Hypothalamus (tissue), 51 donors: Measurements from ENCODE around the gene SYAP1.
A peak's percentile ranks its signal among the peaks of the same experiment; 100 is the strongest.
"Not testable (repeated sequence)": the region's sequence is repeated elsewhere in the genome, so short reads cannot be mapped to it uniquely, and the experiment has no call there.

Experiments
- DNase-seq, 51 donors: peaks; one replicate each; lab custom pipeline; 2025; lab: John Stamatoyannopoulos, UW

Gene SYAP1

GRCh38 chrX:16718824-16719333, 533 bp upstream of the SYAP1 start:
- DNase-seq, result no peak

- DNase-seq, result no peak
These were observed 3.1 kb downstream of the SYAP1 start for GRCh38 chrX:16722481-16722880.

GRCh38 chrX:16725072-16725471, 5.7 kb downstream of the SYAP1 start:
- DNase-seq, result no peak

GRCh38 chrX:16726347-16726988, 7.1 kb downstream of the SYAP1 start:
- not testable (repeated sequence) for DNase-seq

- DNase-seq, result no peak
These were observed 8.2 kb downstream of the SYAP1 start for GRCh38 chrX:16727637-16728036.

GRCh38 chrX:16730450-16730849, 11.0 kb downstream of the SYAP1 start:
- DNase-seq, result no peak

- no peak for DNase-seq
These were observed 13.6 kb downstream of the SYAP1 start for GRCh38 chrX:16733013-16733412.

- no peak for DNase-seq
These were observed 17.6 kb downstream of the SYAP1 start for GRCh38 chrX:16737024-16737423.

GRCh38 chrX:16739574-16739973, 20.2 kb downstream of the SYAP1 start:
- DNase-seq, result no peak

- no peak for DNase-seq
These were observed 24.4 kb downstream of the SYAP1 start for GRCh38 chrX:16743604-16744325.

- DNase-seq, result no peak
These were observed 25.7 kb downstream of the SYAP1 start for GRCh38 chrX:16745102-16745501.

GRCh38 chrX:16745659-16746058, 26.2 kb downstream of the SYAP1 start:
- DNase-seq, result no peak

GRCh38 chrX:16748425-16748824, 29.0 kb downstream of the SYAP1 start:
- DNase-seq, result no peak

GRCh38 chrX:16750136-16750535, 30.7 kb downstream of the SYAP1 start:
- DNase-seq, result no peak

- DNase-seq, result no peak
These were observed 34.6 kb downstream of the SYAP1 start for GRCh38 chrX:16754019-16754418.

GRCh38 chrX:16756724-16757123, 37.3 kb downstream of the SYAP1 start:
- DNase-seq, result no peak

GRCh38 chrX:16761500-16761899, 42.1 kb downstream of the SYAP1 start:
- not testable (repeated sequence) for DNase-seq

GRCh38 chrX:16762579-16762978, 43.2 kb downstream of the SYAP1 start:
- no peak for DNase-seq

GRCh38 chrX:16765594-16765993, 46.2 kb downstream of the SYAP1 start:
- no peak for DNase-seq

- no peak for DNase-seq
These were observed 51.6 kb downstream of the SYAP1 start for GRCh38 chrX:16770970-16771482.

GRCh38 chrX:16771483-16772398, 52.3 kb downstream of the SYAP1 start:
- DNase-seq, result peak in 1 of 51 donors; percentile 0
